Left lung (tissue), 14 donors: ENCODE data around the gene MTMR1. TPM values are rescaled to one million over a fixed set of nuclear protein-coding genes. Genes with fewer than 3 reads are reported as not detected.

Source experiments
- ATAC-seq: fragments of 200-7000 bp; cut with Tn5 transposase; one replicate; pipeline ENCODE4 v1.9.1; 2020; ENCODE audit warnings: moderate library complexity
- DNase-seq, 4 donors: peaks; one replicate each; pipeline ENCODE4 v3.0.0-alpha.2; 2013 to 2020
- H3K27ac ChIP-seq, 2 donors: fragments of 200-600 bp; sonication (generic) in 1 of 2; one replicate each; pipeline versions ENCODE4 v1.5.0 to v1.8.0; 2020 to 2021
- H3K27me3 ChIP-seq, 2 donors: fragments of 200-600 bp; sonication (generic) in 1 of 2; one replicate each; pipeline versions ENCODE4 v1.5.0 to v1.8.0; 2020 to 2021
- H3K36me3 ChIP-seq, 2 donors: fragments of 200-600 bp; sonication (generic) in 1 of 2; one replicate each; pipeline versions ENCODE4 v1.5.0 to v1.8.0; 2020 to 2021
- H3K4me1 ChIP-seq, 2 donors: fragments of 200-600 bp; one replicate each; pipeline ENCODE4 v1.8.0; 2021
- H3K4me3 ChIP-seq, 2 donors: fragments of 200-600 bp; sonication (generic) in 1 of 2; one replicate each; pipeline versions ENCODE4 v1.5.0 to v1.8.0; 2020 to 2021; ENCODE audit warnings: mild to moderate bottlenecking in 1 of 2
- H3K9me3 ChIP-seq, 2 donors: fragments of 200-600 bp; sonication (generic) in 1 of 2; one replicate each; pipeline versions ENCODE4 v1.5.0 to v1.8.0; 2020 to 2021
- intact Hi-C, 2 donors: fragments of 100-400 bp; cut with DNase I; formaldehyde crosslinking; loops; one replicate each; pipeline versions ENCODE4 v1.11.2 to v1.14.2; 2022
- long read RNA-seq, 12 donors: library from polyadenylated mRNA in 2 of 12; unstranded in 2 of 12; transcript quantifications; one replicate each; pipeline ENCODE4 v2.0.0 and lab custom pipeline, GENCODE V29; 2019 to 2026
- polyA plus RNA-seq, 6 donors: library from polyadenylated mRNA; unstranded; fragments of 120-200 nt; gene quantifications; one replicate each; pipeline ENCODE4 v1.2.1, GENCODE V29; 2013; ENCODE audit not compliant: insufficient read length in 6 of 6
- total RNA-seq, 2 donors: library from RNA; stranded (reverse); fragmentation: NEBNext Ultra II Directional; extraction: Animal tissue kit (Norgen Biotek cat#: 25700); gene quantifications; one replicate each; pipeline ENCODE4 v1.2.1, GENCODE V29; 2021
- TF ChIP-seq, protein P1 (sequence below), 2 donors: fragments of 200-600 bp; sonication (generic) in 1 of 2; IDR thresholded peaks; one replicate each; pipeline versions ENCODE4 v1.5.0 to v1.8.0; 2021; ENCODE audit warnings: antibody characterized with exemption in 2 of 2
- donor health status: DM: no; HTN: yes; CAD: no.
- donor health status: DM: no; HTN: no; CAD: no.

The MTMR1 gene
- total RNA-seq: 10 to 100 TPM; 21.1 to 21.9 TPM
- polyA plus RNA-seq: 10 to 100 TPM; 17.3 to 23.1 (median 19.9) TPM
- long read RNA-seq, donor 1: 0 reads
- long read RNA-seq, donor 2: 0 reads
- long read RNA-seq, donor 3: 0 reads
- long read RNA-seq, donor 4, partial matches to known transcripts: 0 of 1 reads
- long read RNA-seq, donor 4, other reads (novel, unspliced or antisense): 1 of 1 reads
- long read RNA-seq, donor 5, full-length matches to known transcripts: 1 of 1 reads
- long read RNA-seq, donor 5, partial matches to known transcripts: 0 of 1 reads
- long read RNA-seq, donor 5, other reads (novel, unspliced or antisense): 0 of 1 reads
- long read RNA-seq, donor 6: 0 reads
- long read RNA-seq, donor 7: 0 reads
- long read RNA-seq, donor 8: 0 reads
- long read RNA-seq, donor 9: 0 reads
- long read RNA-seq, donor 10: 0 reads
- long read RNA-seq, donor 11: 0 reads
- long read RNA-seq, donor 12: 0 reads

DNA sequence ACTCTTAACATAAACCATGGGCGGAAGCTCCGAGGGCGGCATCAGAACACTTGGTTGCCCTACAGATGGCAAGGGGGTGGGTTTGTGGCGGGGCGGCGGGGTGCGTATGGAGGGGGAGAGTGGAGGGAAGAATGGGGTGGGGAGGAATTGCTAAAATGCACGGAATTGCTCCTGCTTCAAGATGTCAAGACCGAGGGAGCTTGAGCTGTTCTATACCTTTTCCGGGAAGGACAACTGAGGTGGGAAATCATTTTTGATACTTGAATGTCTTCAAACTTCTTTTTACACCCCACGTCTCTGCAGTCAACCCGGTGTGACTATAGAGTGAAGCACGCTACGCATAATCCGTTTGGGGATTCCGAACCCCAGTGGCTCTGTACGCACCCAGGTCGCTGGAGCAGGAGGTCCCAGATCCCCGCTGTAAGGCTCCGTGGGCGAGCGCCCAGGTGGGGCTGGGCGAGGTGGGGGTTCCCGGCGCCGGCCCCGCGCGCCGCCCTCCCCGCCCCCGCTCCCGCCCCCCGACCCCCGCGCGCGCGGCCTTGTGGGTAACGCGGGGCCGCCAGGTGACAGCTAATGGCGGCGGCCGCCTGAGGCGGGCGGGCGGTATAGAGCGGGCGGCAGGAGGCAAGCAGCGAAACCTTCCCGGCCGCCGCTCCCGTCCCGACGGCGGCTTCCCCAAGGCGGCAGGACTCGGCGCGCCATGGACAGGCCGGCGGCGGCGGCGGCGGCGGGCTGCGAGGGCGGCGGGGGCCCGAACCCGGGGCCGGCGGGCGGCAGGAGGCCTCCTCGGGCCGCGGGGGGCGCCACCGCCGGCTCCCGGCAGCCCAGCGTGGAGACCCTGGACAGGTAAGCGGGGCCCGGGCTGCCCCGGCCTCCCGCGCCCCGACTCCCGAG lies at the start of gene MTMR1:
MTMR1 (plus strand) TSS at position 566 of the 894 bp plus-strand sequence; CDS start at position 701, 135 bp downstream.
- Histone ChIP-seq H3K27ac (peak within 1 kb of the TSS; percentile 77 to 85), H3K9me3 (no peaks in the 10 kb centered on the region), H3K4me3 (peak within 1 kb of the TSS; percentile 34 to 48), H3K36me3 (no peaks in the 10 kb centered on the region), H3K4me1 (peaks cover 0 to 23% of the 10 kb centered on the region in 2 donors), H3K27me3 (no peaks in the 10 kb centered on the region)
- intact Hi-C loops: no loop called here
- TF ChIP-seq, protein P1, sequence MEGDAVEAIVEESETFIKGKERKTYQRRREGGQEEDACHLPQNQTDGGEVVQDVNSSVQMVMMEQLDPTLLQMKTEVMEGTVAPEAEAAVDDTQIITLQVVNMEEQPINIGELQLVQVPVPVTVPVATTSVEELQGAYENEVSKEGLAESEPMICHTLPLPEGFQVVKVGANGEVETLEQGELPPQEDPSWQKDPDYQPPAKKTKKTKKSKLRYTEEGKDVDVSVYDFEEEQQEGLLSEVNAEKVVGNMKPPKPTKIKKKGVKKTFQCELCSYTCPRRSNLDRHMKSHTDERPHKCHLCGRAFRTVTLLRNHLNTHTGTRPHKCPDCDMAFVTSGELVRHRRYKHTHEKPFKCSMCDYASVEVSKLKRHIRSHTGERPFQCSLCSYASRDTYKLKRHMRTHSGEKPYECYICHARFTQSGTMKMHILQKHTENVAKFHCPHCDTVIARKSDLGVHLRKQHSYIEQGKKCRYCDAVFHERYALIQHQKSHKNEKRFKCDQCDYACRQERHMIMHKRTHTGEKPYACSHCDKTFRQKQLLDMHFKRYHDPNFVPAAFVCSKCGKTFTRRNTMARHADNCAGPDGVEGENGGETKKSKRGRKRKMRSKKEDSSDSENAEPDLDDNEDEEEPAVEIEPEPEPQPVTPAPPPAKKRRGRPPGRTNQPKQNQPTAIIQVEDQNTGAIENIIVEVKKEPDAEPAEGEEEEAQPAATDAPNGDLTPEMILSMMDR (IDR thresholded peaks at IDR 0.05): no peak
- ATAC-seq (peak; percentile 60), DNase-seq (peak in 3 of 4 donors; percentile 19 to 79 (median 35))

DNA sequence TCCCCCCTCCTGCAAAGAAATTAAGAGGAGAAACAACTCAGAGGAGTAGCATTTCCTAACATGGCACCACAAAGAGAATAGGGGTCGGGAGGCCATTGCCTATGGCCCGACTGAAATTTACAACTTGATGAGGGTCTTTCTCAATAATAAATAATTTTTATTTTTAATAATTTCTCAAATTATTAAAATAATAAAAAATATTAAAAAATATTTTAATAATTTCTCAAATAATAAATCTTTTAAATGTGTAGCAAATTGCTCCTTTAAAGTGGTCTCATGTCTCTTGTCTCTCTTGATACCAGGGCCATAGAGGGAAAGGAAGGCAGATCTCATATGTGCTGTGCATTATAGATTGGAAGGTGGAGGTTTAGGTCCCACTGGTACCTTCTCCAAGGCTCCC lies 49.2 kb upstream of the MTMR1 start:
- H3K27ac ChIP-seq: no peak overlapping the region
- H3K4me1 ChIP-seq: no peaks in the 10 kb centered on the region
- no peak overlapping the region for H3K4me3 ChIP-seq
- H3K27me3 ChIP-seq: no peaks in the 10 kb centered on the region
- H3K9me3 ChIP-seq: no peaks in the 10 kb centered on the region
- intact Hi-C loops: no loop called here
- DNase-seq (no peak), ATAC-seq (no peak)
- TF ChIP-seq, protein P1 (IDR thresholded peaks at IDR 0.05): no peak
- peaks cover 0 to 45% of the 10 kb centered on the region in 2 donors for H3K36me3 ChIP-seq

DNA sequence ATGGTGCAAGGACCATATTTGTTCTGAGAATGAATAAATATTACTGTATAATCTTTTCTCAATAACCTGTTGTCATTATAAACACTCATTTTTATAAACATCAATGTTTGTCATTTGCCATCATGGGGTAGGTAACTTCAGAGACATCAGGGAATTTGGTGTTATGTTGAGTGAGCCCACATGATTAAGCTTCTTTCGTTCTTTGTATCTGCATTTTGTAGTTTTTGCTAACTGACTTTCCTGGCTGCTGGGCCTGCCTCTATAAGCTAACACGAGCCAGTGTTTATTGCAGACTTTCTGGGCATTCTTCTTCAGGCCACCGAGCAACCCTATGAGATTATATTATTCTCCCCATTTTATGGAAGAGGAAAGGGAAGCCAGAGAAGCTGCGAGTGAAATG lies 48.8 kb upstream of the MTMR1 start:
- TF ChIP-seq, protein P1 (IDR thresholded peaks at IDR 0.05): no peak
- DNase-seq: no peak
- H3K4me3 ChIP-seq: no peak overlapping the region
- no peaks in the 10 kb centered on the region for H3K27me3 ChIP-seq
- no peak for ATAC-seq
- H3K4me1 ChIP-seq: no peaks in the 10 kb centered on the region
- no peaks in the 10 kb centered on the region for H3K9me3 ChIP-seq
- H3K36me3 ChIP-seq: peaks cover 0 to 45% of the 10 kb centered on the region in 2 donors
- no peak overlapping the region for H3K27ac ChIP-seq
- intact Hi-C loops: no loop called here

DNA sequence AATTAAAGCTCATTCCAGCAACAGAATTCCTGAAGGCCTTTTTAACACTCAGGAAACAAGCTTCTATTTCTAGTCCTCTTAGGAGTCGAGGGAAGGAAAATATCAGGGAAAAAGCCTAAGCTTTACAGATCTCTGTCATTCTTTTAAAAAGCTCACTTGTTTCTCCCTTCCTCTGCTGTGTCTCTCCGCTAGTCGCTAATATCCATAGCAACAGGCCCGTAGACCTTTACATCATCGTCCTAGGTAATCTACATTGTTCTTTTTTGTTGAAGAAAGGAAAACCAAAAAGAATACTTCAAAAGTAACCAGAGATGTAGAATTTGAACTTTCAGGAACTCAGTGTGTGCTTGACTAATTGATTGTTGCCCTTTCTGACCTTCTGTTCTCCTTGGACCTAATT lies 45.9 kb upstream of the MTMR1 start:
- intact Hi-C loops: no loop called here
- Histone ChIP-seq H3K27ac (no peak overlapping the region), H3K4me1 (no peaks in the 10 kb centered on the region), H3K36me3 (peaks cover 0 to 28% of the 10 kb centered on the region in 2 donors), H3K9me3 (no peaks in the 10 kb centered on the region), H3K4me3 (no peak overlapping the region), H3K27me3 (no peaks in the 10 kb centered on the region)
- ATAC-seq (no peak), DNase-seq (no peak)
- TF ChIP-seq, protein P1 (IDR thresholded peaks at IDR 0.05): no peak
